ENCODE data around the gene CRY2.

Gene CRY2

GRCh38 chr11:45897556-45897955, 50.3 kb downstream of the CRY2 start:
- no peaks in the 10 kb centered on the region for H3F3A ChIP-seq (ENCODE audit: control insufficient read depth, insufficient read depth)
- H4K20me1 ChIP-seq (ENCODE audit: control insufficient read depth, insufficient read depth, low read depth, low read length): no peaks in the 10 kb centered on the region
- no peaks in the 10 kb centered on the region for H3K9me3 ChIP-seq (ENCODE audit: control insufficient read depth, insufficient read depth, low read length)
- TF ChIP-seq EZH2phosphoT487 (IDR thresholded peaks at IDR 0.05; ENCODE audit: borderline replicate concordance, low read length) (no peak), CTCF (IDR thresholded peaks at IDR 0.05; ENCODE audit: low read depth, low read length, poor library complexity, severe bottlenecking) (no peak)
- no peaks in the 10 kb centered on the region for H3K9me2 ChIP-seq (replicated peaks; ENCODE audit: control insufficient read depth, low read length)
- H3K36me3 ChIP-seq (ENCODE audit: control insufficient read depth, low read length): no peaks in the 10 kb centered on the region
- peaks cover 37% of the 10 kb centered on the region for H3K27me3 ChIP-seq (ENCODE audit: control insufficient read depth, low read length)
- H3K4me2 ChIP-seq (ENCODE audit: low read length): no peak overlapping the region
- H3K79me2 ChIP-seq (ENCODE audit: control insufficient read depth, low read length): no peaks in the 10 kb centered on the region
- H3K27ac ChIP-seq (ENCODE audit: low read depth, low read length): no peak overlapping the region
- peaks cover 12% of the 10 kb centered on the region for H3K4me1 ChIP-seq (ENCODE audit: control insufficient read depth, low read length)
- H3K4me3 ChIP-seq (ENCODE audit: low read length): no peak overlapping the region

- Histone ChIP-seq H3K4me3 (ENCODE audit: low read length) (peak overlapping the region; percentile 73), H3K4me2 (ENCODE audit: low read length) (peak overlapping the region; percentile 82), H3K27ac (ENCODE audit: low read depth, low read length) (no peak overlapping the region), H3K79me2 (ENCODE audit: control insufficient read depth, low read length) (no peaks in the 10 kb centered on the region), H3F3A (ENCODE audit: control insufficient read depth, insufficient read depth) (no peaks in the 10 kb centered on the region), H4K20me1 (ENCODE audit: control insufficient read depth, insufficient read depth, low read depth, low read length) (no peaks in the 10 kb centered on the region), H3K36me3 (ENCODE audit: control insufficient read depth, low read length) (no peaks in the 10 kb centered on the region), H3K4me1 (ENCODE audit: control insufficient read depth, low read length) (peaks cover 12% of the 10 kb centered on the region), H3K27me3 (ENCODE audit: control insufficient read depth, low read length) (peaks cover 37% of the 10 kb centered on the region), H3K9me3 (ENCODE audit: control insufficient read depth, insufficient read depth, low read length) (no peaks in the 10 kb centered on the region), H3K9me2 (replicated peaks; ENCODE audit: control insufficient read depth, low read length) (no peaks in the 10 kb centered on the region)
- TF ChIP-seq CTCF (IDR thresholded peaks at IDR 0.05; ENCODE audit: low read depth, low read length, poor library complexity, severe bottlenecking): no peak
- no peak for TF ChIP-seq EZH2phosphoT487 (IDR thresholded peaks at IDR 0.05; ENCODE audit: borderline replicate concordance, low read length)
These were observed 51.8 kb downstream of the CRY2 start for GRCh38 chr11:45899086-45899447.

GRCh38 chr11:45899448-45900174, 52.3 kb downstream of the CRY2 start:
- no peaks in the 10 kb centered on the region for H3K36me3 ChIP-seq (ENCODE audit: control insufficient read depth, low read length)
- peak overlapping the region; percentile 82 for H3K4me2 ChIP-seq (ENCODE audit: low read length)

More at GRCh38 chr11:45899448-45900174, 52.3 kb downstream of the CRY2 start:
- Histone ChIP-seq H3K4me1 (ENCODE audit: control insufficient read depth, low read length) (peaks cover 12% of the 10 kb centered on the region), H3K4me3 (ENCODE audit: low read length) (peak overlapping the region; percentile 73), H3K9me3 (ENCODE audit: control insufficient read depth, insufficient read depth, low read length) (no peaks in the 10 kb centered on the region), H3K79me2 (ENCODE audit: control insufficient read depth, low read length) (no peaks in the 10 kb centered on the region), H3K9me2 (replicated peaks; ENCODE audit: control insufficient read depth, low read length) (no peaks in the 10 kb centered on the region), H4K20me1 (ENCODE audit: control insufficient read depth, insufficient read depth, low read depth, low read length) (no peaks in the 10 kb centered on the region), H3K27ac (ENCODE audit: low read depth, low read length) (no peak overlapping the region), H3K27me3 (ENCODE audit: control insufficient read depth, low read length) (peaks cover 37% of the 10 kb centered on the region), H3F3A (ENCODE audit: control insufficient read depth, insufficient read depth) (no peaks in the 10 kb centered on the region)
- TF ChIP-seq CTCF (IDR thresholded peaks at IDR 0.05; ENCODE audit: low read depth, low read length, poor library complexity, severe bottlenecking): no peak
- TF ChIP-seq EZH2phosphoT487 (IDR thresholded peaks at IDR 0.05; ENCODE audit: borderline replicate concordance, low read length): no peak
